Endometrial microvascular endothelial cells (primary cell): ENCODE results near the gene LILRA6. TPM values are rescaled to one million over a fixed set of nuclear protein-coding genes. Genes with fewer than 3 reads are reported as not detected.
"Not testable (repeated sequence)": the region's sequence is repeated elsewhere in the genome, so short reads cannot be mapped to it uniquely, and the experiment has no call there.

Experiments used
- in situ Hi-C: cut with HindIII; loops from 2 replicates; pipeline ENCODE4 v1.10.0; 2017; ENCODE audit warnings: low sequenced_read_pairs, low pct_unique_long_range_greater_than_20kb; ENCODE audit errors: inconsistent ontology term
- total RNA-seq: library from RNA; depleted of rRNA; stranded (reverse); fragments of >200 nt; gene quantifications from one replicate; pipeline ENCODE4 v1.2.3, GENCODE V29; 2015; ENCODE audit errors: inconsistent ontology term

LILRA6 gene
- not detected for total RNA-seq

GRCh38 chr19:54242646-54243045 is at the start of gene LILRA6:
Gene LILRA6 (minus strand): TSS chr19:54242790.
- in situ Hi-C loops: not testable (repeated sequence)

- in situ Hi-C loops: not testable (repeated sequence)
Measured at GRCh38 chr19:54289160-54289559, 46.6 kb upstream of the LILRA6 start.

GRCh38 chr19:54287456-54287855 is 44.9 kb upstream of the LILRA6 start:
- in situ Hi-C loops: no loop called here

- in situ Hi-C loops: not testable (repeated sequence)
Measured at GRCh38 chr19:54286283-54286682, 43.7 kb upstream of the LILRA6 start.

GRCh38 chr19:54285427-54286056 is 43.0 kb upstream of the LILRA6 start:
- in situ Hi-C loops: not testable (repeated sequence)

- in situ Hi-C loops: no loop called here
Measured at GRCh38 chr19:54282686-54283470, 40.3 kb upstream of the LILRA6 start.

- in situ Hi-C loops: not testable (repeated sequence)
Measured at GRCh38 chr19:54281729-54282075, 39.1 kb upstream of the LILRA6 start.

GRCh38 chr19:54281007-54281728 is 38.6 kb upstream of the LILRA6 start, which contains the start of gene LILRB2:
Gene LILRB2 (minus strand): TSS chr19:54281110. CDS start chr19:54280496, 614 bp downstream.
- in situ Hi-C loops: no loop called here

GRCh38 chr19:54280441-54280840 is 37.9 kb upstream of the LILRA6 start:
- in situ Hi-C loops: not testable (repeated sequence)

GRCh38 chr19:54280025-54280424 is 37.4 kb upstream of the LILRA6 start:
- in situ Hi-C loops: not testable (repeated sequence)

GRCh38 chr19:54279406-54279962 is 36.9 kb upstream of the LILRA6 start:
- in situ Hi-C loops: no loop called here

GRCh38 chr19:54278571-54279195 is 36.1 kb upstream of the LILRA6 start:
- in situ Hi-C loops: not testable (repeated sequence)

- in situ Hi-C loops: not testable (repeated sequence)
Measured at GRCh38 chr19:54278056-54278455, 35.5 kb upstream of the LILRA6 start.

GRCh38 chr19:54277111-54277615 is 34.6 kb upstream of the LILRA6 start:
- in situ Hi-C loops: not testable (repeated sequence)

- in situ Hi-C loops: no loop called here
Measured at GRCh38 chr19:54275951-54276350, 33.4 kb upstream of the LILRA6 start.

- in situ Hi-C loops: not testable (repeated sequence)
Measured at GRCh38 chr19:54274516-54274915, 31.9 kb upstream of the LILRA6 start.

- in situ Hi-C loops: no loop called here
Measured at GRCh38 chr19:54273821-54274220, 31.2 kb upstream of the LILRA6 start.

- in situ Hi-C loops: not testable (repeated sequence)
Measured at GRCh38 chr19:54272181-54272580, 29.6 kb upstream of the LILRA6 start.

GRCh38 chr19:54271587-54271986 is 29.0 kb upstream of the LILRA6 start:
- in situ Hi-C loops: not testable (repeated sequence)
